DND-41 (cell line): Measurements from ENCODE around the gene GPATCH8.

Experiments
- EZH2 ChIP-seq: IDR thresholded peaks from 3 replicates; pipeline ENCODE4 v1.6.1; 2012; ENCODE audit warnings: borderline replicate concordance, low read depth, mild to moderate bottlenecking, moderate library complexity, low read length, inconsistent platforms; ENCODE audit not compliant: severe bottlenecking
- TF ChIP-seq, protein P1 (sequence below): IDR thresholded peaks from 2 replicates; pipeline ENCODE4 v1.5.1; 2012; ENCODE audit warnings: borderline replicate concordance, low read length, moderate library complexity, mild to moderate bottlenecking; ENCODE audit not compliant: poor library complexity, severe bottlenecking; ENCODE audit errors: extremely low read depth

DNA sequence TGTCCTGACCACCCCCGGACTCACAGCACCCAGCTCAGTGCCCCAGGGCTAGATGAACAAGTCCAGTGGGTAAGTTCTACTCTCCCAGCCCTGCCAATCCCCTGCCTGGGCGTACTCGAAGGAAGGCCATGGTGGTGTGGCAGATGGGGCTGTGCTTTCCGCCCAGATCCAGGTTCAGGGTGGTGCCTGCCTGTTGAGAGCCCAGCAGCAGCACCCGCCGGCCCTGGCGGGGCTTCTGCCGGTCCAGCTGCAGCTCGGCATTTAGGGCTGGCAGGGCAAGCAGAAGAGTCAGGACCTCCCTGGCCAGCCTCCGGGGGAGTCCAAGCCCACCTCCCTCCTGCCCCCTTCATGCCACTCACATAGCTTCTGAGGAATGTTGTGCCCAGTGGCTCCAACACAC lies 123.3 kb downstream of the GPATCH8 start:
- TF ChIP-seq, protein P1, sequence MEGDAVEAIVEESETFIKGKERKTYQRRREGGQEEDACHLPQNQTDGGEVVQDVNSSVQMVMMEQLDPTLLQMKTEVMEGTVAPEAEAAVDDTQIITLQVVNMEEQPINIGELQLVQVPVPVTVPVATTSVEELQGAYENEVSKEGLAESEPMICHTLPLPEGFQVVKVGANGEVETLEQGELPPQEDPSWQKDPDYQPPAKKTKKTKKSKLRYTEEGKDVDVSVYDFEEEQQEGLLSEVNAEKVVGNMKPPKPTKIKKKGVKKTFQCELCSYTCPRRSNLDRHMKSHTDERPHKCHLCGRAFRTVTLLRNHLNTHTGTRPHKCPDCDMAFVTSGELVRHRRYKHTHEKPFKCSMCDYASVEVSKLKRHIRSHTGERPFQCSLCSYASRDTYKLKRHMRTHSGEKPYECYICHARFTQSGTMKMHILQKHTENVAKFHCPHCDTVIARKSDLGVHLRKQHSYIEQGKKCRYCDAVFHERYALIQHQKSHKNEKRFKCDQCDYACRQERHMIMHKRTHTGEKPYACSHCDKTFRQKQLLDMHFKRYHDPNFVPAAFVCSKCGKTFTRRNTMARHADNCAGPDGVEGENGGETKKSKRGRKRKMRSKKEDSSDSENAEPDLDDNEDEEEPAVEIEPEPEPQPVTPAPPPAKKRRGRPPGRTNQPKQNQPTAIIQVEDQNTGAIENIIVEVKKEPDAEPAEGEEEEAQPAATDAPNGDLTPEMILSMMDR, result no peak
- no peak for TF ChIP-seq EZH2
